Uterus (tissue), 2 donors: Measurements from ENCODE around the gene SPPL2A.

Experiments
- CTCF ChIP-seq, 4 experiments: fragments of 200-600 bp in 2 of 4; fragments of 450-650 bp in 2 of 4; sonication (generic) in 2 of 4; IDR thresholded peaks; one replicate each; pipeline ENCODE4 v1.5.1; 2016 to 2019; ENCODE audit warnings: antibody characterized with exemption in 4 of 4, mild to moderate bottlenecking in 2 of 4, moderate library complexity in 1 of 4
- POLR2A ChIP-seq, 2 donors: fragments of 450-650 bp; IDR thresholded peaks; one replicate each; pipeline ENCODE4 v1.6.1; 2016; ENCODE audit warnings: antibody characterized with exemption in 2 of 2, mild to moderate bottlenecking in 1 of 2, moderate library complexity in 1 of 2

- no peak for TF ChIP-seq POLR2A (IDR thresholded peaks at IDR 0.05)
- no peak for TF ChIP-seq CTCF (IDR thresholded peaks at IDR 0.05)
These were observed 6.7 kb downstream of the SPPL2A start for GRCh38 chr15:50758712-50759205.
